Measurements from ENCODE around the gene PDCD1LG2.
A peak's percentile ranks its signal among the peaks of the same experiment; 100 is the strongest.
"Not testable (repeated sequence)": the region's sequence is repeated elsewhere in the genome, so short reads cannot be mapped to it uniquely, and the experiment has no call there.

Gene PDCD1LG2

GRCh38 chr9:5494765-5495164, 15.6 kb upstream of the PDCD1LG2 start:
- not testable (repeated sequence) for DNase-seq

GRCh38 chr9:5499157-5499556, 11.2 kb upstream of the PDCD1LG2 start:
- no peak for DNase-seq

- peak; percentile 57 for DNase-seq
These were observed 10.4 kb upstream of the PDCD1LG2 start for GRCh38 chr9:5499889-5500398.

- DNase-seq, result peak; percentile 58
These were observed 9.7 kb upstream of the PDCD1LG2 start for GRCh38 chr9:5500441-5501235.

GRCh38 chr9:5502553-5502952, 7.8 kb upstream of the PDCD1LG2 start:
- no peak for DNase-seq

GRCh38 chr9:5509573-5509972, 758 bp upstream of the PDCD1LG2 start:
- DNase-seq, result peak; percentile 98

GRCh38 chr9:5510989-5511388, 658 bp downstream of the PDCD1LG2 start:
- DNase-seq, result peak; percentile 38

- no peak for DNase-seq
These were observed 1.1 kb downstream of the PDCD1LG2 start for GRCh38 chr9:5511476-5511875.

GRCh38 chr9:5511935-5512580, 1.7 kb downstream of the PDCD1LG2 start:
- DNase-seq, result no peak

- no peak for DNase-seq
These were observed 2.5 kb downstream of the PDCD1LG2 start for GRCh38 chr9:5512658-5513452.

GRCh38 chr9:5513966-5514616, 3.8 kb downstream of the PDCD1LG2 start:
- DNase-seq, result no peak

- DNase-seq, result peak; percentile 42
These were observed 4.4 kb downstream of the PDCD1LG2 start for GRCh38 chr9:5514617-5515260.

GRCh38 chr9:5515261-5515650, 4.9 kb downstream of the PDCD1LG2 start:
- DNase-seq, result no peak

GRCh38 chr9:5516453-5517220, 6.3 kb downstream of the PDCD1LG2 start:
- DNase-seq, result no peak

- peak; percentile 72 for DNase-seq
These were observed 8.0 kb downstream of the PDCD1LG2 start for GRCh38 chr9:5518171-5518936.

GRCh38 chr9:5518937-5519319, 8.6 kb downstream of the PDCD1LG2 start:
- no peak for DNase-seq

- DNase-seq, result no peak
These were observed 13.8 kb downstream of the PDCD1LG2 start for GRCh38 chr9:5524090-5524489.

- DNase-seq, result peak; percentile 37
These were observed 19.4 kb downstream of the PDCD1LG2 start for GRCh38 chr9:5529683-5530221.

GRCh38 chr9:5531101-5531882, 21.0 kb downstream of the PDCD1LG2 start:
- DNase-seq, result no peak

- DNase-seq, result no peak
These were observed 22.0 kb downstream of the PDCD1LG2 start for GRCh38 chr9:5532306-5532705.

Data from fibroblast of upper back skin (primary cell).